ENCODE results near the gene CBY2.

- no peak for TF ChIP-seq POLR2A (IDR thresholded peaks at IDR 0.05; ENCODE audit: low read length)
- TF ChIP-seq GATA1 (IDR thresholded peaks at IDR 0.05; ENCODE audit: low read depth, low read length) = no peak
These were observed 5.4 kb upstream of the CBY2 start for GRCh38 chr13:45696610-45697226.

All from erythroblast (primary cell).